Smooth muscle cell (in vitro differentiated cells): Measurements from ENCODE around the gene TOX4. TPM values are rescaled to one million over a fixed set of nuclear protein-coding genes. Genes with fewer than 3 reads are reported as not detected.
A peak's percentile ranks its signal among the peaks of the same experiment; 100 is the strongest.

Experiments used
- DNase-seq: peaks from one replicate; lab custom pipeline; 2025; ENCODE audit not compliant: unreplicated experiment; lab: John Stamatoyannopoulos, UW
- H2AFZ ChIP-seq: fragments of 200-600 bp; sonication (generic); 2 replicates; pipeline ENCODE4 v1.6.0; 2016; ENCODE audit warnings: antibody characterized with exemption, low read depth, mild to moderate bottlenecking
- H3F3A ChIP-seq: fragments of 200-600 bp; sonication (generic); 2 replicates; pipeline ENCODE4 v1.6.0; 2017; ENCODE audit warnings: antibody characterized with exemption, low read depth
- H3K27ac ChIP-seq: fragments of 200-600 bp; sonication (generic); 2 replicates; pipeline ENCODE4 v1.5.1; 2016; ENCODE audit warnings: low read depth, mild to moderate bottlenecking
- H3K27me3 ChIP-seq: fragments of 200-600 bp; sonication (generic); 2 replicates; pipeline ENCODE4 v1.6.1; 2016; ENCODE audit warnings: low read depth, mild to moderate bottlenecking
- H3K36me3 ChIP-seq: fragments of 200-600 bp; sonication (generic); 2 replicates; pipeline ENCODE4 v1.5.1; 2016; ENCODE audit warnings: low read depth
- H3K4me1 ChIP-seq: fragments of 200-600 bp; sonication (generic); 2 replicates; pipeline ENCODE4 v1.5.1; 2016; ENCODE audit warnings: low read depth
- H3K4me2 ChIP-seq: fragments of 200-600 bp; sonication (generic); 2 replicates; pipeline ENCODE4 v1.6.0; 2016; ENCODE audit warnings: mild to moderate bottlenecking
- H3K4me3 ChIP-seq: fragments of 200-600 bp; sonication (generic); 2 replicates; pipeline ENCODE4 v1.5.1; 2016; ENCODE audit warnings: mild to moderate bottlenecking
- H3K79me2 ChIP-seq: fragments of 200-600 bp; sonication (generic); 2 replicates; pipeline ENCODE4 v1.6.0; 2016; ENCODE audit warnings: low read depth, mild to moderate bottlenecking
- H3K9ac ChIP-seq: fragments of 200-600 bp; sonication (generic); 2 replicates; pipeline ENCODE4 v1.6.0; 2016; ENCODE audit warnings: low read depth
- H3K9me3 ChIP-seq: fragments of 200-600 bp; sonication (generic); replicated peaks from 2 replicates; pipeline ENCODE4 v1.5.1; 2016; ENCODE audit warnings: low read depth
- H4K20me1 ChIP-seq: fragments of 200-600 bp; sonication (generic); 2 replicates; pipeline ENCODE4 v1.6.0; 2016; ENCODE audit warnings: low read depth
- CTCF ChIP-seq: fragments of 200-600 bp; sonication (generic); IDR thresholded peaks from 2 replicates; pipeline ENCODE4 v1.5.1; 2017; ENCODE audit warnings: borderline replicate concordance, mild to moderate bottlenecking, antibody characterized with exemption; ENCODE audit not compliant: insufficient read depth, poor library complexity, severe bottlenecking
- WGBS: methylation state at CpG from one replicate; pipeline ENCODE4 v1.1.7; 2016; ENCODE audit warnings: low lambda C conversion rate; 5-methylcytosine and 5-hydroxymethylcytosine counted together
- polyA plus RNA-seq: library from polyadenylated mRNA; unstranded; fragments of >200 nt; fragmentation: Nextera tagmentation; extraction: Ambion mirVana; gene quantifications from 2 replicates; pipeline ENCODE4 v1.2.1, GENCODE V29; 2016
- total RNA-seq: library from RNA; depleted of rRNA; stranded (reverse); fragments of >200 nt; gene quantifications from 2 replicates; pipeline ENCODE4 v1.2.3, GENCODE V29; 2014

The TOX4 gene
- total and polyA plus RNA-seq, 2 experiments from 2014 or later, result 31.9 to 54.5 TPM

DNA sequence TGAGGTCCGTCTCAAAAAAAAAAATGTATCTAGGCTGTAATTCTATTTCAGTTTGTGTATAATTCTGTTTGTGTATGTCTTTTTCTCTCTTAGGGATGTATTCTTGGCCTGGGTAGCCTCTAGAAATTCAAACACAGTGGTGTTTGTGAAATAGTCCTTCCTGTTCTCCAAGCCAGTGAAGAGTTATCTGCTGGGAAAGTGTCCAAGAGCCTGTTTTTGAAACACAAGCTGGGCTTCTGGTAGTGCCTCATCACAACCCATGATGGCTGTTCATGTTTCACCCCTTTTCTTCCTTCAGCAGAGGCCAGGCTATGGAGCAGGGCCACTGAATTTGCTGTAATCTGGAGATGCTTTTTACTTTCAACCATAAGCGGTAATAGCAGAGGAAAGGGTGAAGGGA lies 19.5 kb downstream of the TOX4 start:
- H3K9ac ChIP-seq, result no peak overlapping the region
- DNase-seq, result no peak
- no peaks in the 10 kb centered on the region for H4K20me1 ChIP-seq
- no peak for TF ChIP-seq CTCF
- no peaks in the 10 kb centered on the region for H3K27me3 ChIP-seq
- H3K9me3 ChIP-seq, result no peaks in the 10 kb centered on the region
- no peak overlapping the region for H3K4me2 ChIP-seq
- no peak overlapping the region for H3K4me3 ChIP-seq
- no peak overlapping the region for H3K27ac ChIP-seq
- 98% methylated on average over 2 of the region's 2 CpGs for WGBS
- peaks cover 17% of the 10 kb centered on the region for H3F3A ChIP-seq
- H3K36me3 ChIP-seq, result peaks cover 29% of the 10 kb centered on the region
- no peaks in the 10 kb centered on the region for H3K4me1 ChIP-seq
- H3K79me2 ChIP-seq, result no peaks in the 10 kb centered on the region
- no peak overlapping the region for H2AFZ ChIP-seq

DNA sequence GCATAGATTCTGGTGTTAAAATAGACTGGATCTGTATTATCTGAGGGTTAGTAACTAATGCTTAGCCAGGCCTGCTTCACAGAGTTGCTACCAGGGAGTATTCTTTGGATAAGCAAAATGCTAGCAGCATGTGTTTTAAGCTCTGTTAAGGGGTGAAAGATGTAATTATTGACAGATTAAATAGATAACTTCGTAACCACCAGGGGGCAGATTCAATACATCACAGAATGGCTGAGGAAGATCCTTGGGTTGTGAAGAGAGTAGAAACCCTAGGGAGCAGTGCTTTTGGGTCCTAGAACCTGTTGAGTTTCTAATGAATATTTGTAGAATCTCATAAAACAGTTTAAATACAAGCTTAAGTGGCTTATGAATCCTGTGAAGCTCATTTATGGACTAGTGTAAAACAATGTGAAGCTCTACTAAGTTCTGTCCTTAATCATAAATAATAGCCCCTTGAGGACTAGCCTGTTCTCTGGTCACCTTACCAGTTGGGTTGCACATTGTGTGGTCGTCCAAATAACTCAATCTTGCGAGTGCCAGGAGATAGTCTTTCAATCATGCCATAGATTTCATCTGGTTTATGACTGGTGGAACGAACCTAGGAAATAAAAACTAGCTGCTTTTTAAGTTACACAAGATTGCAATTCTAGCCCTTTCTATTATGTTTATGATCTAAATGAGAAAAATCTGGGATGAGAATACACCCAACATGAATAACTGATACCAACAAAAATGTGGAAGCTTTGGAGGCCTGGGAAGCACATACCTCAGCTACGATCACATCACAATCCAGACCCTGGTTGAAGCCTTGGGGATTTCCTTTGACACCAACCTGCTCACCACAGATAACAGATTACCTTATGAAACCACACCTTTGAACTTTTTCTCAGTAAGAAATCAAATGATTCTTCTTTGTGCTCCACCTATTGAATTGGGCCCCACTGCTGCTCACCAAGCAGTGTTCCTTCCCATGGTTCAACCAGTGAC lies 21.8 kb downstream of the TOX4 start:
- peak overlapping the region; percentile 13 for H3K27ac ChIP-seq
- no peaks in the 10 kb centered on the region for H3K9me3 ChIP-seq
- H4K20me1 ChIP-seq, result no peaks in the 10 kb centered on the region
- TF ChIP-seq CTCF, result peak; percentile 47
- no peak overlapping the region for H2AFZ ChIP-seq
- peaks cover 24% of the 10 kb centered on the region for H3F3A ChIP-seq
- no peaks in the 10 kb centered on the region for H3K27me3 ChIP-seq
- peaks cover 26% of the 10 kb centered on the region for H3K36me3 ChIP-seq
- DNase-seq, result no peak
- no peaks in the 10 kb centered on the region for H3K4me1 ChIP-seq
- no peak overlapping the region for H3K9ac ChIP-seq
- WGBS, result 73% methylated on average over 5 of the region's 5 CpGs
- no peak overlapping the region for H3K4me2 ChIP-seq
- no peaks in the 10 kb centered on the region for H3K79me2 ChIP-seq
- H3K4me3 ChIP-seq, result no peak overlapping the region

- H3K27ac ChIP-seq, result no peak overlapping the region
- no peak overlapping the region for H2AFZ ChIP-seq
- no peaks in the 10 kb centered on the region for H3K9me3 ChIP-seq
- no peaks in the 10 kb centered on the region for H3K27me3 ChIP-seq
- no peak for TF ChIP-seq CTCF
- H3K79me2 ChIP-seq, result peaks cover 22% of the 10 kb centered on the region
- H3K36me3 ChIP-seq, result peaks cover 14% of the 10 kb centered on the region
- H4K20me1 ChIP-seq, result peaks cover 12% of the 10 kb centered on the region
- no peak overlapping the region for H3K9ac ChIP-seq
- no peaks in the 10 kb centered on the region for H3K4me1 ChIP-seq
- no peak for DNase-seq
- WGBS, result over 99% methylated on average over 5 of the region's 5 CpGs
- H3F3A ChIP-seq, result peaks cover 26% of the 10 kb centered on the region
- H3K4me3 ChIP-seq, result no peak overlapping the region
- H3K4me2 ChIP-seq, result no peak overlapping the region
Measured at GRCh38 chr14:21501568-21501967, 24.6 kb downstream of the TOX4 start.

GRCh38 chr14:21503376-21503775 lies 26.4 kb downstream of the TOX4 start:
- Histone ChIP-seq H3K36me3 (peaks cover 14% of the 10 kb centered on the region), H3K4me2 (no peak overlapping the region), H3F3A (peaks cover 22% of the 10 kb centered on the region), H3K27me3 (no peaks in the 10 kb centered on the region), H4K20me1 (peaks cover 13% of the 10 kb centered on the region), H2AFZ (no peak overlapping the region), H3K9ac (no peak overlapping the region), H3K9me3 (no peaks in the 10 kb centered on the region), H3K4me3 (no peak overlapping the region), H3K4me1 (no peaks in the 10 kb centered on the region), H3K27ac (no peak overlapping the region), H3K79me2 (peaks cover 40% of the 10 kb centered on the region)
- DNase-seq, result no peak
- WGBS, result 93% methylated on average over 4 of the region's 4 CpGs
- no peak for TF ChIP-seq CTCF
